HG03432 (cell line): ENCODE results near the gene ATP13A2.

Experiments used
- ATAC-seq: cut with Tn5 transposase; IDR thresholded peaks from one replicate; pipeline ENCODE4 v1.9.1; 2021; ENCODE audit warnings: mild to moderate bottlenecking, moderate library complexity; ENCODE audit not compliant: unreplicated experiment

ATP13A2 gene

DNA sequence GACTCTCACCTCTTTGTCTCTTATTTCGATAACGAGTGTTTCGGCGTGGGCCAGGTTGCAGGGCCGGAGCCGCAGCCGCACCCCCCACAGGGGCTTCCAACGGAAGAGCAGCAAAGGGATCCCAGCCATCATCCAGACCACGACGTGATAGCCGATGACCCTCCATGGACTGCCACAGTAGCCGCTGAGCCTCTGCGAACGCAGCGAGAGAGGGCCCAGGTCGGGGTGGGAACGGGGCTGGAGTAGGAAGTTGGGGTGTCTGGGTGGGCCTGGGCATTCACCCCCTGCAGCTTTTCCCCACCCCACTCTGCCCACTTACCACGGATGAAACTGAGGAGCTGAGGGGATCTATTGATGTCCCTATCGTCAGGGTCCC lies 6.4 kb downstream of the ATP13A2 start:
- ATAC-seq, result no peak

DNA sequence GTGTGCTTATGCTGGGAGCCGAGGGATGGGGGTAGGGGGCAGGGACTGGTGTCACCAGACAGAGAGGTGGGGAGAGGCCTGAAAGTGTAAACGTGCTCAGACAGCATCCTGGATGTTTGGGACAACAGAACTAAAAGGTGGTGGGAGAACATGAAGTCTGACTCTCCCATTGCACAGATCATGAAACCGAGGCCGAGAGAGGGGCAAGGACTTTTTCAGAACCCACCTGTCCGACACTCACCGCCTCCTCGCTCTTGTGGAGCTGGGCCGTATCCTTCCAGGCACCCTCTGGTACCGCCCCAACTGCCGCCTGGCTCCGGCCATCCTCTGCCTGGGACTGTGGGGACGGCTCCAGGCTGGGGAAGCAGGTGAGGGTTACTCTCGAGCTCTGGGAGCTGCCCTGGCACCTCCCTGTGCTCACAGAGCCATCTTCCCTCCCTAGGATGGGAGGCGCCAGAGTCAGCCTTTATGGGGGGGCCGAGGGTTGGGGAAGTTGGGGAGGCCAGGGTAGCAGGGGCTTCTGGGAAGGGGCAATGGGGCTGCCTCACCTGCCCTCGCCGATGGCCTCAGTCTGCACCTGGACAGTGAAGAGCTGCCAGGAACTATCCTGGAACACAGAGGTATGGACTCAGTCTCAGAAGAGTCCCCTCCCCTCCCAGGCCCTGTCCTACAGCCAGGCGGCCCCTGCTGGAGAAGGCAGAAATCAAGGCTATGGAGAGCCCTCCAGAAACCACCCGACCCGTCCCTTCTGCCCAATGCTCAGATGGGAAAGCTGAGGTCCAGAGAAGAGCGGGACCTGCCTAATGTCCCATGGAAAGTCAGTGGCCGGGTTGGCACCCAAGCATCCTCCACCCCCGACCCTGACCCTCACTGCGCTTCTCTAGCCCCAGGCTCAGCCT lies 7.0 kb downstream of the ATP13A2 start:
- no peak for ATAC-seq

DNA sequence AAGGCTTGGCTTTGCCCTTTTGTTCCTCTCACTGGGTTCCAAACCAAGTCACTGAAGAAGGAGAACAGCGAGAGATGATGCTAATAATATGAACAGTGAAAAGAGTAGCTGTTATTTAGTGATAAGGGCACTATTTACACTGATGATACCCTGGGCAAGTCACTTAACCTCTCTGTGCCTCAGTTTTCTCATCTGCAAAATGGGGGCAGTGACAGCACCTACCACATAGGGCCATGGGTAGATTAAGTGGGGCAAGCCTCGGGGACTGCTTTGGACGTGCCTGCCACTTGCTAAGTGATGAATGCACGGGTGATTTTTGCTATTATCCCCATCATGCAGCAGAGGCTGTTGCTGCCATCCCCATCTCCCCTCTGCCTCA lies 9.2 kb downstream of the ATP13A2 start:
- ATAC-seq, result no peak

DNA sequence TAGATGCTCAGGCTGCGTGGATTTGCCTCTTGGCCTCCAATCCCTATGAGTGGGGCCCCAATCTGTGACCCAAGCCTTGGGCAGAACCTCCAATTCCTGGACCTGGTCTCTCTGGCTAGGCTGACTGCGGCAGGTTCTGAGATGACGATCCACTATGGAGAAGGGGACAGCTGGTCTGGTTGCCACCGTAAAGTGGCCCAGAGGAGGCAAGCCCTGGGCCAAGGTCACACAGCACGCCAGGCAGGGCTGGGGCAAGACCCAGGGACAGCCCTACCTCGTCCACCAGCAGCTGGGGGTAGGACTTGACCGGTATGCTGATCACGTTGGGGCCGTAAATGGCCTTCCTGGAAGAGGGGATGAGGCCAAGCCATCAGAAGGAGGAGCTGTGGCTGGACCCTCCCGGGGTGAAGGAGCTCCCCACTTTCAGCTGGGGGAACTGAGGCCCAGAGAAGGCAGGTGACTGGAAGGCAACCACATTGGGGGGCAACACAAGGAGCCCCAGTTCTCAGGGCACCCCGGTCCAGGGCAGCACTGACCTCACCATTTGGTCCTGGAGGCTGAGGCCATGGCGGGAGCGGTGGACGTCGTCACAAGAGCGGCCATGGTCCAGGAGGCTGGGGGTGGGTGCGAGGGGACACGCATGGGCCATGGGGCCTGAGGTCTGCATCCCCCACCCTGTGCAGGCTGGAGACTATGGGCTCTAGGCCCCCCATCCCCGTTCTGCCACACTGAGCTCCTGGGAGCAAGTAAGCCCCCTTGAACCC lies 9.8 kb downstream of the ATP13A2 start:
- ATAC-seq, result no peak

DNA sequence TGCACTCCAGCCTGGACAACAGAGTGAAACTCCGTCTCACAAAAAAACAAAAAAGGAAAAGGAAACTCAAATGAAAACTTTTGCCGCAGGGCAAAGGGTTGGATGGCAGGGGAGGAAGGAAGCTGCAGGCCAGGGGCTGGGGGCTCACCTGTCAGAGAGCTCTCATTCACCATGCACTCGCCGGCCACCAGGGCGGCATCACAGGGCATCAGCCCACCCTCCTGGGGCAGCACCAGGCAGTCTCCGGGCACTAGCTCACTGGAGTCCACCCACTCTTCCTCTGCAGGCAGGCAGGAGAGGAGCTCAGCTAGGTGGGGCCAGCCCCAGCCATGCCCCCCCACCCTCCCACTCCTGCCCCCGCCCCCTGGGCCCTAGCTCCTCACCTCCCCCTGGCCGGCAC lies 11.9 kb downstream of the ATP13A2 start:
- ATAC-seq, result no peak

DNA sequence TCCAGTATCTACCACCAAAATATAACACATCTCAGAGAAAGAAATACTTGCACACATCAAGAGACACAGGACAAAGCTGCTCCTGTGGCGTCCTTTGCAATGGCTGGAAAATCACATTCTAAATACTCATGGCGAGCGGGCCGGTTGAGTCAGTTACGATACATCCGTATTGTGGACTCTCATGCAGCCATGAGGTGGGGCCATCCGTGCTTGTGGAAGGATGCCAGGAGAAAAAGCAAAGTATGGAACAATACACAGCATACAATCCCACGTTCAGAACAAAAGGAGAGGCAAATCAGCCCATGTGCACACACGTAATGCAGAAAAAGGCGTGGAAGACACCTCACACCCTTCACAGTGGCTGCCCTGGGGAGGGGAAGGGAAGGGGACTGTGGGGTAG lies 13.1 kb downstream of the ATP13A2 start:
- ATAC-seq, result no peak

DNA sequence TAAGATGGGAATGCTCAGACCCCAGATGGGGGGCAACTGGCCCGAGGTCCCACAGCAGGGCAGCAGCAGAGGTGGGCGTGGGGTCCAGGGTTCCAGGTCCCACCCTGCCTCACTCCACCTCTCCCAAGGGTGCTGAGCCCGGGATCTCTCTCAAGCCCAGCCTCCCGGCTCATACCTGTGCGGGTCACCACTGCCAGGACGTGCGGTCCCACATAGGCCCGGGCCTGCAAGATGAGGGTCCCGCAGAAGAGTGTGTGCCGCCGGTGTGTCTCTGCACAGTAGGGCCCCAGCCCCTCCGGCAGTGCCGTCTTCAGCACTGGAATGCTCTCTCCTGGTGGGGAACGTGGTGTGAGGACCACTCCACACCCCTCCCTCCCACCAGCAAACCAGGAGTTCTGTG lies 14.9 kb downstream of the ATP13A2 start:
- no peak for ATAC-seq

DNA sequence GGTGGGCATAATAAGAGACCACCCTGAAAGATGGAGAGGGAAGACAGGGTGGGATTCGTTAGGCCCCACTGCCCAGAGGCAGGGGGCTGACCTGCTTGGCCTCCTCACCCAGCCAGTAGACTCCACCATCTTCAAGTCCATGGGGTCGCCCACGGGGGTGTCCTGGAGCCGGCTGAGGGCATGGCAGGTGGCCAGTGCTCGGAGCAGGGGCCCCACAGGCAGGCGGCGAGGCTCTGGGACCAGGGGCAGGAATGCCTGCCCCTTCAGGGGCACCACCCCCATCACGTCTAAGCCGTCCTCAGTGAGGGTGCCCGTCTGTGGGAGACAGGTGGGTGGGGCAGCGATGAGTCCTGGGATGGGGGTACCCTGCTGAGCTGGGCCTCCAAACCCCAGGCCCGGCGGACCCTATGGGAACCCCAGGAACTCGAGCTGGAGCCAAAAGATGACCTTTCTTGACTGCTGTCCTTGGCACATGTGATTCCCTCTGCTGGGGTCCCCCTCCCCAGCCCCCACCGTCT lies 18.1 kb downstream of the ATP13A2 start:
- no peak for ATAC-seq

DNA sequence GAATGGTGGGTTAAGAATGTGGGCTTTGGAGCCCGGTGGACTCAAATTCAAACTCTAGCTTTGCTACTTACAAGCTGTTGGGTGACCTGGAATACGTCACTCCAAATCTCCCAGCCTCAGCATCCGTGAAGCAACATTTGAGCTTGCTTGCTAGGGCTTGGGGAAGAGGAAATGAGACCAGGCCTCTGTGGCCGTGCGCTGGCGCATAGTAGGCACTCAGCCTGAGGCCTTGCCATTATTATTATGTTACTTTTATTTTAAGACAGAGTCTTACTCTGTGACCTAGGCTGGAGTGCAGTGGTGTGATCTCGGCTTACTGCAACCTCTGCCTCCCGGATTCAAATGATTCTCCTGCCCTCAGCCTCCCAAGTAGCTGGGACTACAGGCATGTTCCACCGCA lies 19.1 kb downstream of the ATP13A2 start:
- ATAC-seq, result no peak

DNA sequence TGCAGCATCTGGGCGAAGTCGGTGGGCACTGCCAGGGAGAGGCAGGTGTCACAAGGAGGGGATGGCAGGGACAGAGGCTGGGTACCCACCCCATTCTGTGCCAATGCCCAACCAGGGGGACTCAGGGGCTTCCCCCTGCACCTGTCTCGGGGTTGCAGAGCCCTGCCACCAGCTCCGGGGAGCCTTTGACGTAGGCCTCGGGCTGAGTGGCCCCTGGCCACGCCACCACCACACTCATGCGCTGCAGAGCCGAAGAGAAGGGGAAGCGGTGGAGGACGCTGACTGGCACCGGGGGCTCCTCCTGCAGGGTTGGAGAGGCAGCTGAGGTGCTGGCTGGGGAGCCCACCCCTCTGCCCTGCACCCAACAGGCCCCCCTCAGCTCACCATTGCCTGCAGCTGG lies 19.6 kb downstream of the ATP13A2 start:
- ATAC-seq, result no peak

DNA sequence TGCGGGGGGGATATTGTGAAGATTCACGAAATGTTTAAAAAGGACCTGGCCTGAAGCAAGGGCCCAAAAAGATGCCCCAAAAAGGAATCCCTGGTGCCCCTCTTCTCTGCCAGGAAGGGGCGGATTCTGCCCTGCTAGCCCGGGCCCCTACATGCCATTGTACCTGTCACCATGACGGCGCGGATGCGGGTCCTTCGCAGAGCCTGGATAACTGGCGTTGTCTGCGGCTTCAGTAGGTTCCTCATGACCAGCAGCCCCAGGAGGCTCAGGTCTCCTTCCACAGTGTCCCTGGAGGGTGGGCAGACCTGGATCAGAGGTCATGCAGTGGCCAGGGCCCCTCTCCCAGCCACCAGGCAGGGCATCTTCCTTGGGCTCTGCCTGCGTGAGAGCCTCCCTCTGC lies 20.2 kb downstream of the ATP13A2 start:
- no peak for ATAC-seq

DNA sequence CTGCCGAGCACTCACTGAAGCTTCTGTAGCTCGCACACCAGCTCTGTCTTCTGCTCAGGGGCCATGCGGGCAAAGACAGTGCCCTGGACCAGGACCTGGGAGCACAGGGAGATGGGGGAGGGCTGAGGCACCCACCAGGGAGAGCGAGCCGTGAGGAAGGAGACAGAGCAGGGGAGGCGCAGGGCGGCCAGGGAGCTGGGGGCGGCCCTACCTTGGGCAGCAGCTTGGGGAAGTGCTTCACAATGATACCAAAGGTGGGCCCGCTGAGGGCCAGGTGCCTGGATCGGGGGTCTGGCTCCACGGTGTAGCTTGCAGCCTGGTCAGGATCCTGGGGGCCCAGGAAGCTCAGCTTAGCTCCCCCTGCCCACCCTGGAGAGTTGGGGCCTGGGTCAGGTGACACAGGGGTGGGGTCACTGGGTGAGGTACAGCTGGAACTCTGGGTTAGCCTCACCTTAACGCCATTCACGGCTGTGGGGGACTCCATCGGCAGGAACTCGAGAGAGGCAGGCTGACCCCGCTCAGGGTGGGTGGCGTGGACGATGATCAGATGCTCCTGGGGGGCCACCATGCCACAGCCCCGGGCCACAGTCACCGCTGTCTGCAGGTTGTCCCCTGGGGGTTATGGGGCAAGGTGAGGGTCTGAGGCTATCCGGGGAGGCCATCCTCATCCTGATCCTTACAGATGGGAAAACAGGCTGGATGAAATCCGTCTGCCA lies 21.9 kb downstream of the ATP13A2 start:
- no peak for ATAC-seq

DNA sequence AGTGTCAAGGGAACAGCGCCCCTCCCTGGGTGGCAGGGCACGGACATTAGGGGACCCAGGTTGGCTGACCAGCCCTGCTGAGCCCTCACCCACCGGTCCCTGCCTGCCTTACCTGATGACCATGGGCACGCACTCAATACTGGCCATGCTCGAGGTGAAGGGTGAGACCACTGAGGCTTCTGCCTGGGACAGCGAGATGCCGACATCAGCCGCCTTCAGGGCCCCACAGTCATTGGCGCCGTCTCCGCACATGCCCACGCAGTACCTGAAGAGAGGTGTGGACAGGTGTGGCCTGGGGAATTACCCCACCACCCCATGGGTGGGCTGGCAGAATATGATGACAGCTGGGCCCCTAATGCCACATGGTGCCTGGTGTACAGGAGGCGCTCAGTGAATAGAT lies 23.5 kb downstream of the ATP13A2 start:
- no peak for ATAC-seq

DNA sequence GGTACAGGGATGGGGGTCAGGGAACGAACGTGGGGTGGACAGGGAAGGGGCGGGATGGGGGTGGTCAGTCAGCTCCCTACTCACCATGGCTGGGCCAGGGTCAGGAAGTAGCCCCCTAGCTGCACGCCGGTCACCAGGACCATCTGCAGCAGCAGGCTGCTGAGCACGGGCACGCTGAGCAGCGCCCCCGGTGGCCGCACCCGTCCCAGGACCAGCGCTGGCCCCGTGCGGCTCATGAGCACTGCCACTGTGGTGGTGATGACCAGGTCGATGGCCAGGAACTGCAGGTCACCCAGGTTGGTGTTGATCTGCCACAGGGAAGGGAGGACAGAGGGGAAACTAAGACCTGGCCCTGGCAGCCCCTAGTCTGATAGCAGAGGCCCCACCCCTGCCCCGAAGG lies 24.8 kb downstream of the ATP13A2 start:
- ATAC-seq, result no peak

DNA sequence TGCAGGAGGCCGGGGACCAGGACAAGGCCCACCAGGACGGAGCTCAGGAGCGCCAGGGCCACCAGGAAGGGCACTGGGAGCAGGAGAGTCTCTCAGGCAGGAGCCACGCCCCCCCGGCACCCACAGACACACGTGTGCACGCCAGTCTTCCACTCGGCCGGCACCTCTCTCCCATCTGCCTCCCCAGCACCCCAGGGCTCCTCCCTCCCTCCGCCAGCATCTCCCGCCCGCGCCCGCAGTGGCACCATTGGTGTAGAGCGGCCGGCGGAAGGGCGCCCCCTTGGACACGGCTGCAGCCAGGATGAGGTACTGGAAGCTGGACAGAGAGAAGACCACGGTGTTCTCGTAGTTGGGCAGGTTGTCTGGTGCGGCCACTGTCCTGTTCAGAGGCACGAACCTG lies 25.2 kb downstream of the ATP13A2 start:
- ATAC-seq, result no peak

DNA sequence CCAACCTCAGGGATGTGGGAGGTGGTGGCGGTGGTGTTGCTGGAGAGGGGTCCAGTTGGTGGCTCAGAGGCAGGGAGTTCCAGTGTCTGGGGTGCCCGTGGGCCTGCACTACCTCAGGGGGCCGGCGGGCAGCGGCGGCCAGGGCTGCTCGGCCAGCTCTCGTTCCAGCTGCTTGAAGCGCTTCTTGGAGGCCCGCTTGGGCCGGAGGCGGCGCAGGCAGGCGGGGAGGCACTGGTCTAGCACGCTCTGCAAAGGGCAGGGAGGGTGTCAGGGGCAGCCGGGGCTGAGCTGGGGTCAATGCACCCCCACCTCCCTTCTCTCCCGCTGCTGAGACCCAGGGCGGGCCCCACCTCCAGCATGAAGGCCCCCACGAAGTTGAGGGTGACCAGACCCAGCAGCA lies 25.6 kb downstream of the ATP13A2 start:
- no peak for ATAC-seq

DNA sequence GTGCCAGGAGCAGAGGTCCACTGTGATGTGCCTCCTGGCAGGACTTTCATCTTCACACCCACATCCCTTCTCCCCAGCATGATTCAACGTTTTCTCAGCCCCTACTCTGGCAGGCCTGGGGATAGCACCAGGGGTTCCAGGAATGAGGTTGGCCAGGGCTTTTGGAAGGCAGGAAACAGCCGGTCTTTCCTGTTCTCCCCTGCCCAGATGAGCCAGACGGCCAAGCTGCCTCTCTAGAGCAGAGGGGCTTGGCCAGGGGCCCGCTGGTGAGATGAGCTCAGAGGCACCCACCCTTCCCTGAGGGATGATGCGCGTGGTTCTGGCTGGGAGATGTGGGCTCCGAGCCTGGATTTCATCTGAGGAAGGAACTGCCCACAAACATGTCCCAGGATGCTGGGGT lies 27.0 kb downstream of the ATP13A2 start:
- no peak for ATAC-seq

DNA sequence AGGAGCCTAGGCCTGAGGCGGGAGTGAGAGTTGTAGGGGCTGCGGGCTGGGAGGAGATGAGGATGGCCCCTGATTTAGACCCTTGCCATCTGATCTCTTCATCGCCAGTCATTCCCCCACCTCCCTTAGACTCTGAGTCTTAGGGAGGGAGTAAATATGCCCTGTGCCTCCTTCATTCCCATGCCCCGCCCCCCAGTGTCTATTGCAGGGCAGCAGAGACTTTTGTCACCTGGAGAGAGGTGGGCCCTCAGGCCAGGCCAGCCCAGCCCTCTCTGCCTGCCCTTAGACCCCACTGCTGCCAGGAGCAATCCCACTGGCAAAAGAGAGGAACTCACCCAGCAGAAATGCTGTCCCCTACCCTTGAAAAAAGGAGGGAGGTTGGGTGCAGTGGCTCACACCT lies 28.1 kb downstream of the ATP13A2 start:
- no peak for ATAC-seq

DNA sequence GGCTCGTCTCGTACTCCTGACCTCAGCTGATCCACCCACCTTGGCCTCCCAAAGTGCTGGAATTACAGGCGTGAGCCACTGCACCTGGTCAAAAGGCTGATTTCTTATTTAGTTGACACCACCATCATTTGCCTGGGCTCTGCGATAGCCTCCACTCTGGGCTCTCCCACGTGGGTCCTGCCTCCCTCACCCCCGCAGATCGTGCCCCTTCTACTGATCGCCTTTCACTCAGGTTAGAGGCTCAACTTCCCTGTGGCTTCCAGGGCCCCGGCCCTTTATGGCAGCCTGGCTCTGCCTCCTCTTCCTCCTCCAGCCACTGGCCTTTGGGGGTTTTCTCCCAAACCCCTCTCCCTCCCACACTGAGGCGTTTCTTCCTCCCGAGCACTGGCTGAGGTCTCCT lies 28.8 kb downstream of the ATP13A2 start:
- ATAC-seq, result no peak

DNA sequence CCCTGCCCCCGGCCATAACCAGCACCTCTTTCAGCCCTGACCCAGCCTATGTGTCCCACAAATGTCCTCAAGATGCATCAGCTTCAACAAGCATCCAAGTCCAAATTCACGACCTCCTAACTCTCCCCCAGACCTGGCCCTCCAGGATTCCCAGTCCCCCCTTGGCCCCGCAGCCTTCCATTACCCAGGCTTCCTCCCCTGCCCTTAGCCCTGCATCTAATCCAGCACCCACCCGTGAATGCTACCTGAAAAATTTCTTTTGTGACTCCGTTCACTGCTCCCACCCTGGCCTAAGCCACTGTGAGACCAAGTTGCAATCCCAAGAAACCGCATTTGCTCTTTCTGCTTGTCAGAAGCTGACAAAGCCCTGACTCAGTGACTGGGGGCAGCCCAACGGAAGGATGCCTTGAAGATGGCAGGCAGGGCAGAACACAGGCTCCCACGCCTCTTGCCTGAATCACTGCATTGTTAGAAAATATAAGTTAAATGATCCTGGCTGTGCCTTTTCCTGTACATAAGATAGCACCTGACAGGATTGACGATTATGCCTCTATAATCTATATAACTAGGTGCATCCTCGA lies 30.4 kb downstream of the ATP13A2 start:
- no peak for ATAC-seq
